WI38 (cell line): ENCODE measurements around the gene TXNIP.
A peak's percentile ranks its signal among the peaks of the same experiment; 100 is the strongest.

ENCODE experiments used
- H3K4me3 ChIP-seq: 2 replicates; pipeline ENCODE4 v1.5.1; 2011; ENCODE audit warnings: low read depth, mild to moderate bottlenecking, control low read depth, low read length
- CTCF ChIP-seq: IDR thresholded peaks from 2 replicates; pipeline ENCODE4 v1.5.1; 2012; ENCODE audit warnings: low read depth, mild to moderate bottlenecking, control low read depth, low read length

The TXNIP gene

DNA sequence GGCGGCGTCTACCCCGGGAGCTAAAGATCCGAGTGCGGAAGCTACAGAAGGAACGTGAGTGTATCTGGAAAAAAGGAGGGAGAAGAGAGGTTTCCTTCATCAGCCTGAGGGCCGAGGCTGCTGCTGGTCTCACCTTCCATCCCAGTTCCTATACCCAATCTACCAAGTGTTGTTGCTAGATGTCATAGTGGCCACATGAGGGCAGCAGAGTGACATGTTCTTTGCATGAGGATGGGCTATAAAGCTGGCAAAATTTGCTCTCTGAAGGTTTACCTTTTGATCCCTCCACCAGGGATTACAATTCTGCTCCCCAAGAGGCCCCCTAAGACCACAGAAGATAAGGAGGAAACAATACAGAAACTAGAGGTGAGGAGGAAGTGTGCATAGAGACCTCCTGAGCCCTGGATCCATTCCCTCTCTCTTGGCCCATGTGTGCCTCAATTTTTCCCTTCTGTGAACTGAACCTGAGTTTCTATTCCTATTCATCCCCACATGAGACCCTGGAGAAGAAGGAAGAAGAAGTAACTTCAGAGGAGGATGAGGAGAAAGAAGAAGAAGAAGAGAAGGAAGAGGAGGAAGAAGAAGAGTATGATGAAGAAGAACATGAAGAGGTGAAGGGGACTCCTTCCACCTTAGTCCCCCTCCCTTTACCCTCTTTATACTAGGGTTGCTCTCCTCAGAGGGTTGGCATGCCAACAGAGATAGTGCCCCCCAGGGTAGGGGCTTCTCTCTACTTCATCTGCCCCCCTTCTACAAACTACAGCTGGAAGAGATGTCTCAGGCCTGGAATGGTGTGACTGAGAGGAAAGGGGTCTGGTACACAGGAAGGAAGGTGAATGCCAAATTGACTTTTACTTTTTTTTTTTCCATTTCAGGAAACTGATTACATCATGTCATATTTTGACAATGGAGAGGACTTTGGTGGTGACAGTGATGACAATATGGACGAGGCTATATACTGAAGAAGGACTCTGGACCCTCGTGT is 18.6 kb downstream of the TXNIP start:
- no peak overlapping the region for H3K4me3 ChIP-seq
- peak; percentile 65 for TF ChIP-seq CTCF

- TF ChIP-seq CTCF: no peak
- no peak overlapping the region for H3K4me3 ChIP-seq
Measured at GRCh38 chr1:145977016-145977415, 19.4 kb downstream of the TXNIP start.

DNA sequence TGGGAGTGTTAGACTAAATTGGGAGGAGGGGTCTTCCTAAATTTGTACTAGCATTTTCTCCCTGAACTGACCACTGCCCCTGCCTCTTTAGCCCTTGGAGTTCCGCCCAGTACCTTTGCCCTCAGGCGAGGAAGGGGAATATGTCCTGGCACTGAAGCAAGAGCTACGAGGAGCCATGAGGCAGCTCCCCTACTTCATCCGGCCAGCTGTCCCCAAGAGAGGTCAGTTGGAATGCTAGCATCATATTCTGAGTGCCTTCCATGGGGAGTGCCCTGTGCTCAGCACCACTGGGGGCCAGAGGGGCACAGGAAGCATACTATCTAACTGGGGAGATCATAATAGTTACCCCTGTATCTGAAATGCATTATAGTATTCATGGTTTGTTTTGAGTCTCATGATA is 21.2 kb downstream of the TXNIP start:
- TF ChIP-seq CTCF: no peak
- no peak overlapping the region for H3K4me3 ChIP-seq

DNA sequence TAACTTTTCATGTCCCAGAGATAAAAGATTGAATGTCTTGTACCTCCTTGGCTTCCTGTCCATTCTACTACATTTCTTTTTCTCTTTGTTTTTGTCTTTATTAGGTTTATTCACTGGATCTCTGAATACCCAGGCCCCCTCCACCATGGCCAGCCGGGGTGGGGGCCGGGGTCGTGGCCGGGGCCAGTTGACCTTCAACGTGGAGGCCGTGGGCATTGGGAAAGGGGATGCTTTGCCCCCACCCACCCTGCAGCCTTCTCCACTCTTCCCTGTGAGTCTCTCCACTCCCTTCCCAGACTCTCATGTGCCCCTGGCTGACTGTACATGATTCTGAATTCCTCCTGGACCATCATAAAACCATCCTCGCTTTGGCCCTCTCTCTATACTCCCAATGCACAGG is 21.7 kb downstream of the TXNIP start:
- H3K4me3 ChIP-seq: no peak overlapping the region
- TF ChIP-seq CTCF: no peak

- H3K4me3 ChIP-seq: no peak overlapping the region
- TF ChIP-seq CTCF: no peak
Measured at GRCh38 chr1:145972580-145972979, 23.8 kb downstream of the TXNIP start.

DNA sequence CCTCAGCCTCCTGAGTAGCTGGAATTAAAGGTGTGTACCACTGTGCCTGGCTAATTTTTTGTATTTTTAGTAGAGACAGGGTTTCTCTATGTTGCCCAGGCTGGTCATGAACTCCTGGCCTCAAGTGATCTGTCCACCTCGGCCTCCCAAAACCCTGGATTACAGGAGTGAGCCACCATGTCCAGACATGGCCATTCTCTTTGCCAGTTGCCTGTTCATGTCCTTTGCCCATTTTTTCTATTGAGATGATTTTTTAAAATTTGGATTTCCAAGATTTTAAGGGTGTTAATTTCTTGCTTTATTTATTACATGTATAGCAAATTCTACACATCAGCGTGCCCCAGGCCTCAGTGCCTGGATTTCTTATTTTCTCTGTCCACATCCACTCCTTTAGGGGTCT is 29.1 kb downstream of the TXNIP start:
- no peak for TF ChIP-seq CTCF
- H3K4me3 ChIP-seq: no peak overlapping the region

DNA sequence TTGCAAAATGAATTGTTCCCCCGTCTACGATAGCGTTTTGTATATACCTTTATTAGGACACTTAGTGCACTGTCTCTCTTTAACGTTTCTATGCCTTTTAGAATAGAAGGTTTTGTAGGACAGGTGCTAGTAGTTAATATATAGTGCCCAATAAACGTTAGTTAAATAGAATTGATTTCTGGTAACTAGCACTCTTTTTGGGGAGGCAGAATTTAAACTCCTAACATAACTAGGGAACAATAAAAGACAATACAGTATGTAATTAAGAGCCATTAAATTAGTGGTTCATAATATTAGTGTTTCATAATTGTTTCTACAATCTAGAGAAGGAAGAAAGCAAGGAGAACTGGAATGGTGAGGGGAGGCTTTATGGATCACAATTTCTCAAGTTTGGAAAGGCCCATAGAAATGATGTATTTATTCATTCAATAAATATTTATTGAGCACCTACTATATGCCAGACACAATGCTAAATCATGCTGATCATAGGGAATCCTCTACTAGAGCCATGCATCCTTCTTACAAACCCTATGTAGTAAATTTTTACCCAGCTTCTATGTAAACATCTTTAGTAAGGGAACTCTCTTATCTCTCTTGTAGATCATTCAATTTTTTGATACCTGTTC is 31.1 kb downstream of the TXNIP start:
- no peak for TF ChIP-seq CTCF
- H3K4me3 ChIP-seq: peak overlapping the region; percentile 72
